ENCODE results near the gene DNTTIP2.
"Not testable (repeated sequence)": the region's sequence is repeated elsewhere in the genome, so short reads cannot be mapped to it uniquely, and the experiment has no call there.

Gene DNTTIP2

DNA sequence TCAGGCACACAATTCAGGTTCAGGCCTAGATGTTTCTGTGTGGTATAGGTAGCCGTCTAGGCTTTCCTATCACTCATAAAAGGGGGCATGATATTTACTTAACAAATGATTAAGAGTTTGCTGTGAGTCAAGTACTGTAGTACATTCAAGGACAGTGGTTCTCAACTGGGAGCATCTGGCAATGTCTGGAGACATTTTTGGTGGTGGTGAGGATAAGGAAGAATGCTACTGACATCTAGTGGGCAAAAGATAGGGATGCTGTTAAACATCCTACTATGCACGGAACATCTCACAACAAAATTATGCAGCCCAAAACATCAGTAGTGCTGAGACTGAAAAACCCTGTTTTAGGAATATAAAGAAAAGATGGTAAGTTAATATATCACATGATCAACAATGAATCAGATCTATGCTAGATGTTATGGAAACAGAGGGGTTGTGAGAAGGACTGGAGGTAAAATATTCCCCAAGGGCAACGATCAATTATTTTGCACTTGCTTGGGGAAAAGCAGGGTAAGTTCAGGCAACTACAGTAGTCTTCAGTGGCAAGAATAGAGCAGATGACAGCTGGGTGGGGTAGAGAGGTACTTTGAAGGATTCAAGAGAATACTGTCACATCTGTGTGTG lies 4.9 kb downstream of the DNTTIP2 start:
- no peak overlapping the region for H3K9ac ChIP-seq (ENCODE audit: low read length in 2 of 2)
- peaks cover 38 to 52% of the 10 kb centered on the region in 2 donors for H3K36me3 ChIP-seq (ENCODE audit: control insufficient read depth in 2 of 2, insufficient read depth in 2 of 2, low read length in 2 of 2)
- peaks cover 11% of the 10 kb centered on the region for H3K4me1 ChIP-seq (ENCODE audit: control insufficient read depth, insufficient read depth, low read length)
- H3K27ac ChIP-seq (ENCODE audit: low read length) = no peak overlapping the region
- H3K9me3 ChIP-seq (ENCODE audit: control insufficient read depth in 2 of 2, low read length in 2 of 2) = no peaks in the 10 kb centered on the region
- H3K4me3 ChIP-seq (ENCODE audit: low read length in 2 of 2) = no peak overlapping the region
- H3K27me3 ChIP-seq (ENCODE audit: control insufficient read depth in 1 of 2, insufficient read depth in 2 of 2, low read length in 2 of 2) = no peaks in the 10 kb centered on the region

DNA sequence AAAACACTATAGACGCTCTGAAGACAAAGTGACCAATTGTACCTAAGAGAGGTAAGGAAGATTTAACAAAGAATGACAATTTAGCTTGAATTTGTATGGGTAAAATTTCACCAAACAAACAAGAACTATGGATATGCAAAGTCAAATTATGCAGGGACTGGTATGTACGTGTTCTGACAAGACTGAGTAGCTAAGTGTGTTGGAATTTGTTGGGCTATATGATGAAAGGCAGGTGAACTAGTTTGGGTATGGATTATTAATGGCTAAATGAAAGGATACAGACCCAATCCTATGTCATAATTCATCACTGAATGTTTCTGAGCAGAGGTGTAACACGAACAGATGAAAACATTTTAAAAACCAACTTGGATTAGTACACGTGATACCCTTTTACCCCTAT lies 7.6 kb downstream of the DNTTIP2 start:
- Histone ChIP-seq H3K9me3 (ENCODE audit: control insufficient read depth in 2 of 2, low read length in 2 of 2) (no peaks in the 10 kb centered on the region), H3K9ac (ENCODE audit: low read length in 2 of 2) (no peak overlapping the region), H3K27ac (ENCODE audit: low read length) (no peak overlapping the region), H3K27me3 (ENCODE audit: control insufficient read depth in 1 of 2, insufficient read depth in 2 of 2, low read length in 2 of 2) (no peaks in the 10 kb centered on the region), H3K4me1 (ENCODE audit: control insufficient read depth, insufficient read depth, low read length) (peaks cover 1% of the 10 kb centered on the region), H3K4me3 (ENCODE audit: low read length in 2 of 2) (no peak overlapping the region), H3K36me3 (ENCODE audit: control insufficient read depth in 2 of 2, insufficient read depth in 2 of 2, low read length in 2 of 2) (peaks cover 39 to 54% of the 10 kb centered on the region in 2 donors)

DNA sequence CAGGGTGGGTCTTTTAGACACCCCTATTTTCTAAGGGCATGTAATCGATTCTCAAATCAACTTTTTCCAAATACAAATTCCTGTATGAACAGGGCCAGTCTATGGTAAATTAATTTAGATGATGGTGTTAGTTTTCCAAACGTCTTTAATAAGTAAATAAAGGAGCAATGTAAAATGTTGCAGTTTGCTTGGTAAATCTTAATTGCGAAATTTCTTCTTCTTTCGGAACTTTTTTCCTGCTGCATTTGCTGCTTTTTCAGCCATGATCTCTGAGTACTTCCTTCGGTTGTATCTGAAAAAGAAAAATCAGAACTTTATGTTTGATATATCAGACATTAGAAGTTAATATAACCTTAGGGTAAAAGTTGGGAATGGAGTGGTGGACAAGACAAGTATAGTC lies 9.4 kb downstream of the DNTTIP2 start:
- Histone ChIP-seq H3K27ac (ENCODE audit: low read length) (no peak overlapping the region), H3K4me3 (ENCODE audit: low read length in 2 of 2) (no peak overlapping the region), H3K36me3 (ENCODE audit: control insufficient read depth in 2 of 2, insufficient read depth in 2 of 2, low read length in 2 of 2) (peaks cover 34 to 44% of the 10 kb centered on the region in 2 donors), H3K9me3 (ENCODE audit: control insufficient read depth in 2 of 2, low read length in 2 of 2) (no peaks in the 10 kb centered on the region), H3K27me3 (ENCODE audit: control insufficient read depth in 1 of 2, insufficient read depth in 2 of 2, low read length in 2 of 2) (no peaks in the 10 kb centered on the region), H3K9ac (ENCODE audit: low read length in 2 of 2) (no peak overlapping the region), H3K4me1 (ENCODE audit: control insufficient read depth, insufficient read depth, low read length) (no peaks in the 10 kb centered on the region)

DNA sequence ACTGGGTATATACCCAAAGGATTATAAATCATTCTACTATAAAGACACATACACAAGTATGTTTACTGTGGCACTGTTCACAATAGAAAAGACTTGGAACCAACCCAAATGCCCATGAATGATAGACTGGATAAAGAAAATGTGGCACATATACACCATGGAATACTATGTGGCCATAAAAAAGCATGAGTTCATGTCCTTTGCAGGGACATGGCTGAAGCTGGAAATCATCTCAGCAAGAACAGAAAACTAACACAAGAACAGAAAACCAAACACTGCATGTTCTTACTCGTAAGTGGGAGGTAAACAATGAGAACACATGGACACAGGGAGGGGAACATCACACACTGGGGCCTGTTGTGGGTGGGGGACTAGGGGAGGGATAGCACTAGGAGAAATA lies 10.5 kb downstream of the DNTTIP2 start:
- peaks cover 27 to 34% of the 10 kb centered on the region in 2 donors for H3K36me3 ChIP-seq (ENCODE audit: control insufficient read depth in 2 of 2, insufficient read depth in 2 of 2, low read length in 2 of 2)
- not testable (repeated sequence) for H3K9ac ChIP-seq (ENCODE audit: low read length in 2 of 2); H3K27me3 ChIP-seq (ENCODE audit: control insufficient read depth in 1 of 2, insufficient read depth in 2 of 2, low read length in 2 of 2); H3K27ac ChIP-seq (ENCODE audit: low read length); H3K4me3 ChIP-seq (ENCODE audit: low read length in 2 of 2); H3K4me1 ChIP-seq (ENCODE audit: control insufficient read depth, insufficient read depth, low read length); H3K9me3 ChIP-seq (ENCODE audit: control insufficient read depth in 2 of 2, low read length in 2 of 2)

DNA sequence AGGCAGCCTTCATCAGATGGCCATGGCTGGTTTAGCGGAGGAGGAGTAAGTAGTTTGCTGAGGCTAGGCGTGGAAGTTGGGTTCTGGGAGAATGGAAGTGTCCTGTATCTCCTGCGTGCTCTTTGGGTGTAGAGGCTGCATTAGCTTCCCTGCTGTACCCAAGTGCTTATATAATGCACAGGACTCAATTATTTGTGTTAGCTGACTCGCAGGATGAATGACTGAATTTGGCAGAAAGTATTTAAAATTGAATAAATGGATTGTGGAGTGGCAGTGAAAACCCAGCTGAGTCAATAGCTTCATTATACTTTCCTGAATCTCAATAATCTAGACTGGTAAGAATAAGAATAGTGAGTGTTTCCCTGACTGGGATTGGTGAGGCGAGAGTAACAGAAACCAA lies 13.8 kb downstream of the DNTTIP2 start:
- Histone ChIP-seq H3K9me3 (ENCODE audit: control insufficient read depth in 2 of 2, low read length in 2 of 2) (no peaks in the 10 kb centered on the region), H3K36me3 (ENCODE audit: control insufficient read depth in 2 of 2, insufficient read depth in 2 of 2, low read length in 2 of 2) (peaks cover 11 to 15% of the 10 kb centered on the region in 2 donors)

DNA sequence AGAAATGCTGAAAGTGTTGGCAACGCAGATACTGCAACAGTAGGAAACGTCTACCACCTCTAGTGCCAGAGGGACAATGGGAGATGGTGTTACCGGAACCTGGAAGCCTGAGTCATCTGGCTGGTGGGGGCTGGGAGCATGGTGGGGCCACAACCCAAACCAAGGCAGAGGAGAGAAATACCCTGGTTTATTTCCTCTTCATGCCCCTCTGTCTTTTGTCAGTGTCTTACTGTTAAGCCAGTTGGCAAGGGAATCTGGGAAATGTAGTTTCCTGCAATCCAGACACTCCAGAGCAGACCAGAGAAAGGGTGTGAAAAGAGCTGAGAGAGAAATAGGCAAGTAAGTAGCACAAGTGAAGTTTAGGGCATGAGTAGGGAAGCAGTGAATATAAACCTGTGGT lies 14.8 kb downstream of the DNTTIP2 start:
- Histone ChIP-seq H3K9ac (ENCODE audit: low read length in 2 of 2) (no peak overlapping the region), H3K9me3 (ENCODE audit: control insufficient read depth in 2 of 2, low read length in 2 of 2) (no peaks in the 10 kb centered on the region), H3K27me3 (ENCODE audit: control insufficient read depth in 1 of 2, insufficient read depth in 2 of 2, low read length in 2 of 2) (no peaks in the 10 kb centered on the region), H3K36me3 (ENCODE audit: control insufficient read depth in 2 of 2, insufficient read depth in 2 of 2, low read length in 2 of 2) (peaks cover 4 to 8% of the 10 kb centered on the region in 2 donors), H3K4me1 (ENCODE audit: control insufficient read depth, insufficient read depth, low read length) (no peaks in the 10 kb centered on the region), H3K27ac (ENCODE audit: low read length) (no peak overlapping the region), H3K4me3 (ENCODE audit: low read length in 2 of 2) (no peak overlapping the region)

More for the DNA sequence above, 13.8 kb downstream of the DNTTIP2 start:
- Histone ChIP-seq H3K9ac (ENCODE audit: low read length in 2 of 2) (no peak overlapping the region), H3K27ac (ENCODE audit: low read length) (no peak overlapping the region), H3K27me3 (ENCODE audit: control insufficient read depth in 1 of 2, insufficient read depth in 2 of 2, low read length in 2 of 2) (no peaks in the 10 kb centered on the region), H3K4me3 (ENCODE audit: low read length in 2 of 2) (no peak overlapping the region), H3K4me1 (ENCODE audit: control insufficient read depth, insufficient read depth, low read length) (no peaks in the 10 kb centered on the region)

DNA sequence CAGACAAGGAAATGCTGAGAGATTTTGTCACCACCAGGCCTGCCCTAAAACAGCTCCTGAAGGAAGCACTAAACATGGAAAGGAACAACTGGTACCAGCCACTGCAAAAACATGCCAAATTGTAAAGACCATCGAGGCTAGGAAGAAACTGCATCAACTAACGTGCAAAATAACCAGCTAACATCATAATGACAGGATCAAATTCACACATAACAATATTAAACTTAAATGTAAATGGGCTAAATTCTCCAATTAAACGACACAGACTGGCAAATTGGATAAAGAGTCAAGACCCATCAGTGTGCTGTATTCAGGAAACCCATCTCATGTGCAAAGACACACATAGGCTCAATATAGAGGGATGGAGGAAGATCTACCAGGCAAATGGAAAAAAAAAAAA lies 21.4 kb downstream of the DNTTIP2 start:
- not testable (repeated sequence) for H3K9me3 ChIP-seq (ENCODE audit: control insufficient read depth in 2 of 2, low read length in 2 of 2); H3K27me3 ChIP-seq (ENCODE audit: control insufficient read depth in 1 of 2, insufficient read depth in 2 of 2, low read length in 2 of 2); H3K9ac ChIP-seq (ENCODE audit: low read length in 2 of 2); H3K4me3 ChIP-seq (ENCODE audit: low read length in 2 of 2); H3K27ac ChIP-seq (ENCODE audit: low read length); H3K36me3 ChIP-seq (ENCODE audit: control insufficient read depth in 2 of 2, insufficient read depth in 2 of 2, low read length in 2 of 2); H3K4me1 ChIP-seq (ENCODE audit: control insufficient read depth, insufficient read depth, low read length)

DNA sequence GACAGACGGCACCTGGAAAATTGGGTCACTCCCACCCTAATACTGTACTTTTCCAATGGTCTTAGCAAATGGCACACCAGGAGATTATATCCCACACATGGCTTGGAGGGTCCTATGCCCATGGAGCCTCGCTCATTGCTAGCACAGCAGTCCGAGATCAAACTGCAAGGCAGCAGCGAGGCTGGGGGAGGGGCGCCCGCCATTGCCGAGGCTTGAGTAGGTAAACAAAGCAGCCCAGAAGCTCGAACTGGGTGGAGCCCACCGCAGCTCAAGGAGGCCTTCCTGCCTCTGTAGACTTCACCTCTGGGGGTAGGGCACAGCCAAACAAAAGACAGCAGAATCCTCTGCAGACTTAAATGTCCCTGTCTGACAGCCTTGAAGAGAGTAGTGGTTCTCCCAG lies 23.0 kb downstream of the DNTTIP2 start:
- H3K9ac ChIP-seq (ENCODE audit: low read length in 2 of 2); H3K27ac ChIP-seq (ENCODE audit: low read length); H3K36me3 ChIP-seq (ENCODE audit: control insufficient read depth in 2 of 2, insufficient read depth in 2 of 2, low read length in 2 of 2); H3K4me1 ChIP-seq (ENCODE audit: control insufficient read depth, insufficient read depth, low read length); H3K27me3 ChIP-seq (ENCODE audit: control insufficient read depth in 1 of 2, insufficient read depth in 2 of 2, low read length in 2 of 2); H3K9me3 ChIP-seq (ENCODE audit: control insufficient read depth in 2 of 2, low read length in 2 of 2); H3K4me3 ChIP-seq (ENCODE audit: low read length in 2 of 2): not testable (repeated sequence)

DNA sequence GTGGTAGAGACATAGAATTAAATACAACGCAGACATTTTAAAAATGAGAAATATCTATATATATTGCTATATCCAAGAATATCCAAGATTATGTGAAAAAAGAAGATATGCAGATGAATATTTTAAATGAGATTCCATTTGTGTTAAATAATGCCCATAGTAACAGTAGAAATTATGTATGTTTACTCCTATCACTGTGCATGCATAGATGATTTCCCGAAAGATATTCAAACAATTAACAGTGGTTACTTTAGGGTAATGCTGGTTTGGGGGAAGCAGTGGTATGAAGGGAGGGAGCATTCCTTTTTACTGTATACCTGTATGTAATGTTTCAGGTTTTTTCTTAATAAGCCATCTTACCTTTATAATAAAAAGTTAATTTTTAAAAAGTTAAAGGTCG lies 25.1 kb downstream of the DNTTIP2 start:
- H3K27me3 ChIP-seq (ENCODE audit: control insufficient read depth in 1 of 2, insufficient read depth in 2 of 2, low read length in 2 of 2) = no peaks in the 10 kb centered on the region
- H3K9ac ChIP-seq (ENCODE audit: low read length in 2 of 2) = no peak overlapping the region
- H3K27ac ChIP-seq (ENCODE audit: low read length) = no peak overlapping the region
- no peaks in the 10 kb centered on the region for H3K4me1 ChIP-seq (ENCODE audit: control insufficient read depth, insufficient read depth, low read length)
- H3K9me3 ChIP-seq (ENCODE audit: control insufficient read depth in 2 of 2, low read length in 2 of 2) = no peaks in the 10 kb centered on the region
- H3K36me3 ChIP-seq (ENCODE audit: control insufficient read depth in 2 of 2, insufficient read depth in 2 of 2, low read length in 2 of 2) = no peaks in the 10 kb centered on the region
- H3K4me3 ChIP-seq (ENCODE audit: low read length in 2 of 2) = no peak overlapping the region

DNA sequence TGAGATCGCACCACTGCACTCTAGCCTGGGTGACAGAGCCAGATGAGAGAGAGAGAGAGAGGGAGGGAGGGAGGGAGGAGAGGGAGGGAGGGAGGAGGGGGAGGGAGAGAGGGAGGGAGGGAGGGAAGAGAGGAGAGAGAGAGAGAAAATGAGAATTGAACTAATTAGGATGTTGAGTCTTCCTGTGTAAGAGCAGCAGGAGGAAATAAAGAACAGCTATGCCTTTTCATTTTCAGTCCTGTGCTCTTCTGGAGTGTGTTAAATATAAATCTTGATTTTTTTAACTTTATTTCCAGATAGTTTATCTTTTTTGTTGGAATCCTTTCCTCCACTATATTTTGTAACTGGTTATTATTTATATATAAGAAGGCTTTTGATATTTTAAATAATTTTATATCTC lies 27.1 kb downstream of the DNTTIP2 start:
- Histone ChIP-seq H3K27me3 (ENCODE audit: control insufficient read depth in 1 of 2, insufficient read depth in 2 of 2, low read length in 2 of 2) (no peaks in the 10 kb centered on the region), H3K9me3 (ENCODE audit: control insufficient read depth in 2 of 2, low read length in 2 of 2) (no peaks in the 10 kb centered on the region), H3K4me1 (ENCODE audit: control insufficient read depth, insufficient read depth, low read length) (peaks cover 3% of the 10 kb centered on the region), H3K27ac (ENCODE audit: low read length) (no peak overlapping the region), H3K9ac (ENCODE audit: low read length in 2 of 2) (no peak overlapping the region), H3K4me3 (ENCODE audit: low read length in 2 of 2) (no peak overlapping the region), H3K36me3 (ENCODE audit: control insufficient read depth in 2 of 2, insufficient read depth in 2 of 2, low read length in 2 of 2) (no peaks in the 10 kb centered on the region)

DNA sequence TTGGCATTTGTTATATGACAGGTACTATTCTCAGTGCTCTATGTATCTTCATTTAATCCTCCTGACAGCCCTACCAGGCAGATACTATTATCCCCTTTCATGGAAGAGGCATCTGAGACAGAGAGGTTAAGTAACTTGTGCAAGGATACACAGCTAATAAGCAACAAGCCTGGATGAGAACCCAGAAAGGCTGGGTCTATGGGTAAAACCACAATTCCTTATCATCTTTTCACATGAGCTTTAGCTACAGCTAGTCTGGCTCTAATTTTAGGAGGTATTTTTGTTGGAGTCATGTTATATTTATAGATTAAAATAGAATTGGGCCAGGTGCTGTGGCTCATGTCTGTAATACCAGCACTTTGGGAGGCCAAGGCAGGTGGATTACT lies 27.7 kb downstream of the DNTTIP2 start:
- Histone ChIP-seq H3K36me3 (ENCODE audit: control insufficient read depth in 2 of 2, insufficient read depth in 2 of 2, low read length in 2 of 2) (no peaks in the 10 kb centered on the region), H3K9ac (ENCODE audit: low read length in 2 of 2) (no peak overlapping the region), H3K4me3 (ENCODE audit: low read length in 2 of 2) (no peak overlapping the region), H3K27me3 (ENCODE audit: control insufficient read depth in 1 of 2, insufficient read depth in 2 of 2, low read length in 2 of 2) (no peaks in the 10 kb centered on the region), H3K4me1 (ENCODE audit: control insufficient read depth, insufficient read depth, low read length) (peaks cover 3% of the 10 kb centered on the region), H3K27ac (ENCODE audit: low read length) (no peak overlapping the region), H3K9me3 (ENCODE audit: control insufficient read depth in 2 of 2, low read length in 2 of 2) (no peaks in the 10 kb centered on the region)

All from stomach smooth muscle (tissue), 2 donors.